Measurements from ENCODE around the gene EIF4G1. TPM values are rescaled to one million over a fixed set of nuclear protein-coding genes. Genes with fewer than 3 reads are reported as not detected.

The EIF4G1 gene
- total and polyA plus RNA-seq, 12 donors = 231 to 600 (median 348) TPM

DNA sequence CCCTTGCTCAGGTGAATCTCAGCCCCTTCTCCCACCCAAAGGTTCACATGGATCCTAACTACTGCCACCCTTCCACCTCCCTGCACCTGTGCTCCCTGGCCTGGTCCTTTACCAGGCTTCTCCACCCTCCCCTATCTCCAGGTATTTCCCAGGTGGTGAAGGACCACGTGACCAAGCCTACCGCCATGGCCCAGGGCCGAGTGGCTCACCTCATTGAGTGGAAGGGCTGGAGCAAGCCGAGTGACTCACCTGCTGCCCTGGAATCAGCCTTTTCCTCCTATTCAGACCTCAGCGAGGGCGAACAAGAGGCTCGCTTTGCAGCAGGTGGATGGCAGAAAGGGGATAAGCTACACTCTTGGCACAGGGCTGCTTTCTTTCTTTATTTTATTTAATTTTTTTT lies 27.5 kb downstream of the EIF4G1 start:
- 72 to 86% (median 78%) methylated on average over 7 of the region's 7 CpGs for WGBS, 4 donors
- Histone ChIP-seq H3K27me3 (no peaks in the 10 kb centered on the region), H3K36me3 (replicated peaks in 1 of 2) (peaks cover 0 to 36% of the 10 kb centered on the region in 2 donors), H3K4me1 (replicated peaks in 1 of 2) (peaks cover 12 to 29% of the 10 kb centered on the region in 2 donors), H3K9me3 (replicated peaks in 1 of 3) (no peaks in the 10 kb centered on the region), H3K4me3 (no peak overlapping the region), H3K27ac (no peak overlapping the region)
- TF ChIP-seq POLR2A (IDR thresholded peaks at IDR 0.05) (no peak), CTCF (IDR thresholded peaks at IDR 0.05) (no peak)
- no peak for DNase-seq
- intact Hi-C loops (cut with DNase I) = loop anchor here in 1 of 2 donors (5.0 kb wide), 1 partner anchor 35 kb away; no protein-coding TSS in a partner anchor

DNA sequence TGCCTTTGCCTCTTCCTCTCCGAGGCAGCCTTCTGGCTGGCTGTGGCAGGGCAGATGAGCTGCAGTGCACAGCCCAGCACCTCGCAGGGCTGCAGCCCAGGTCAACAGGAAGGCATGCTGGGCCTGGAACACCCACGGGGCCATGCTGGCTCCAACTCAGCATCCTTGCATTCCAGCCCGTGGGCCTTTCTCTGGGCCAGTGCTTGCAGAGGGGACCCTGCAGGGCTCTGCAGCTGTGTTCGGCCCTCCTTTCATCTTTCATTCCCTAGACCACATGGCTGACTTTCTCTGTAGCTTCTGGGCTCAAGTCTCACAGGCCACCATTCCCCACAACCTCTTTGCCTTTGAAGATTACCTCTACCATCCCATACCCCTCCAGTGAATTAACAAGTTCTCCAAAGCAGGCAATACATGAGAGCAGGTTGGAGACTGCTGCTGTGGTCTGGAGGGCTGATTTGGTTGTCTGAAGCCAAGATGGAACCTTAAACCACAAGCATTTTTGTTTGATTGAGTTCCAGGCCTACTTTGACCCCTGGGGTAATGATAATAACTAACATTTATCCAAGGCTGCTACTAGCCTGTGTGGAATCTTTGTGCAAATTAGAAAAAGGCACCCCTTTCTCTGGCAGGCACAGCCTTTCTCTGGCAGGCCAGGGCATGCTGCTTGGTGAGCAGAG lies 28.9 kb downstream of the EIF4G1 start:
- 69 to 75% (median 71%) methylated on average over 4 to 5 of the region's 5 CpGs for WGBS, 4 donors
- Histone ChIP-seq H3K27me3 (no peaks in the 10 kb centered on the region), H3K27ac (no peak overlapping the region), H3K36me3 (replicated peaks in 1 of 2) (peaks cover 0 to 36% of the 10 kb centered on the region in 2 donors), H3K9me3 (replicated peaks in 1 of 3) (no peaks in the 10 kb centered on the region), H3K4me1 (replicated peaks in 1 of 2) (peaks cover 6 to 15% of the 10 kb centered on the region in 2 donors), H3K4me3 (no peak overlapping the region)
- no peak for TF ChIP-seq POLR2A (IDR thresholded peaks at IDR 0.05)
- TF ChIP-seq CTCF (IDR thresholded peaks at IDR 0.05) = no peak
- DNase-seq = no peak
- intact Hi-C loops (cut with DNase I) = loop anchor here in 1 of 2 donors (5.0 kb wide), 1 partner anchor 36 kb away; no protein-coding TSS in a partner anchor

- intact Hi-C loops (cut with DNase I) = loop anchor here in 1 of 2 donors (5.0 kb wide), 1 partner anchor 37 kb away; no protein-coding TSS in a partner anchor
- TF ChIP-seq POLR2A (IDR thresholded peaks at IDR 0.05) (no peak), CTCF (IDR thresholded peaks at IDR 0.05) (no peak)
- 58 to 95% (median 71%) methylated on average over 8 to 24 of the region's 24 CpGs for WGBS, 4 donors
- Histone ChIP-seq H3K9me3 (replicated peaks in 1 of 3) (no peaks in the 10 kb centered on the region), H3K4me3 (no peak overlapping the region), H3K36me3 (replicated peaks in 1 of 2) (peaks cover 0 to 36% of the 10 kb centered on the region in 2 donors), H3K27ac (peak overlapping the region in 4 of 5 donors; percentile 6 to 84 (median 59)), H3K27me3 (no peaks in the 10 kb centered on the region), H3K4me1 (replicated peaks in 1 of 2) (peaks cover 6 to 15% of the 10 kb centered on the region in 2 donors)
- no peak for DNase-seq
These were observed 30.3 kb downstream of the EIF4G1 start for GRCh38 chr3:184344579-184345316.
